GM19468 (cell line): ENCODE data around the gene ARHGAP26.

Experiments used
- ATAC-seq: cut with Tn5 transposase; IDR thresholded peaks from one replicate; pipeline ENCODE4 v1.9.1; 2021; ENCODE audit warnings: mild to moderate bottlenecking, moderate library complexity, moderate number of reproducible peaks; ENCODE audit not compliant: unreplicated experiment; ENCODE audit errors: extremely low read depth

ARHGAP26 gene

GRCh38 chr5:143179126-143179740, 409.1 kb downstream of the ARHGAP26 start:
- ATAC-seq = no peak

DNA sequence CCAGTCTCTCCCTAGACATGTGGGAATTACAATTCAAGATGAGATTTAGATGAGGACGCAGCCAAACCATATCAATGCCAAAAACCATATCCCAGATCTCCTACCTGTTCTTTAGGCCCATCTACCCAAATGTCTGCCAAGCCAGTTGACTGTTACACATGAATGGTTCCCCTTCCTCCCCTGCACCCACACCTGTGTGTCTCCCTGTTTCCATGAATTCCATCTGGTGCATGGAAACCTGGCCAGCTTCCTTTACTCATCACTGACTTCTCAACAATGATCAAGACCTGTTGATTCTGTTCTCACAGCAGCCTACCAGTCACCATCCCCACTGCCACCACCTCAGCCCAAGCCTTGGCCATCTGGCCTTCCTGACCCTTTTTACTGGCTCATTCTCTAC, 410.6 kb downstream of the ARHGAP26 start:
- ATAC-seq = no peak

DNA sequence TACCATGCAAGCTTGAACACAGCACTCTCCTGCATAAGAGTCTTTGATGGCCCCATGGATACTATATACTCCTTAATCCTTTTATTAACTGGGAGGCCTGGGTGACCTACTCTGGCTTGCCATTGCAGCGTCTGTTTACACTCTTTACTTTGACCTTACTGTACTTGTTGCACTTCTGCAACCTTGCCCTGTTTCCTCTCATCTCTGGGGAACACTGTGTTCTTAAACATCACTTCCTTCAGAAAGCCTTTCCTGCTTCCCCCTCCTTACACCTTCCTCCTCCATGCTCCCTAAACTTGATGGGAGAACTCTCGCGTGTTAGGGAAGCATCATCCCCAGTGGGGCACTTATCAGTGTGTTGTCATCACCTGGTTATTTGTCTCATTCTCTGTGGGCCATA, 411.0 kb downstream of the ARHGAP26 start:
- ATAC-seq = no peak

DNA sequence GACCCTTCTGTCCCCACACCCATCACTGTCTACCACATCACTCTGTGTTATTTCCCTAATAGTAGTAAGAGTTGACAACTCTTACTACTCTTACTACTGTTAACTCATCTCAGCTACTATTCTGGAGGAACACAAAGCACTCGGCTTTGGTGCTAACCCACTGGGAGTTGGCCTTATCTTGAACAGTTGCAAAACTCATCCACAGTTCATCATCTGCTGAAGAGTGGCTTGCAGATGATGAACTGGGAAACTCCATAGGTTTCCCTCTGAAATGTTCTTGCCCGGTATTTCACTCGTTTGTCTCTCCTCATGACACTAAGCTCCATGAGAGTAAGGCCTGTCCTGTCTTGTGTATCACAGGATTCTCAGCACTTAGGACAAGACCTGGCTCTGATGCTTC, 411.9 kb downstream of the ARHGAP26 start:
- ATAC-seq = no peak

- ATAC-seq = peak; percentile 47
Measured at GRCh38 chr5:143182901-143183820, 413.0 kb downstream of the ARHGAP26 start.

DNA sequence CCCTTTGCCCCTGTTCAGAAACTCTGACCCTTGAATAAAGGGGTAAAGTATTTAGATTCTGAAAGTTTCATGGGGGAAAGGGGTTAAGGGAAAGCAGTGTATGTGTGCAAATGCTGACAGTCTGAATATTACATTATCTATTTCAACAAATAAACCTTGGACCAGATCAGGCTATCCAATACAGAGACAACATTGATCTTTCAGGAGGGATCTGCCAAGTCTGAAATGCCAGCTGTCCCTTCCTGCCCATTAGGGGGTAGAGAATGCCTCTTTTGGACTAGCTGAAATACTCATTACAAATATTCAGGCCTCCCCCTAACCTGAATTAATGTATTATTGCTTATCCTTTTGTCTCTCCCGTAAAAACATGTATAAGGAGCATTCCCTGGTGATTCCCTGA, 413.8 kb downstream of the ARHGAP26 start:
- no peak for ATAC-seq

DNA sequence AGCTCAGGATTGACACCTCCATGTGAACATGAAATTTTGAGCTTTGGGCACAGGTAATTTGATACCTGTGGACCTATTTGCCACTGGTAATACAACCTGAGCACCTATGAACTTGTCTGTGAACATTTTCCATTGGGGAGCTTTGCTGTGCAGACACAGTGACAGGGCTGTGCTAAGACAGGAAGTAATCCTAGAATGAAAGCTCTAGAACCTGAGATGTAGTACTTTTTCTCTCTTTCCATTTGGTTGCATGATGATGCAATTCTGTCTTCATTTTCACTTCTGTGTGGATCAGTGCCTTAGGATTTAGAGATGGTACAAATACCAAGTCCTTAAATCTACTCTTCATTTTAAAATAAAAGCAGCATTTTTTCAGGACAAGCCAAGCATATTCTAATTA, 416.4 kb downstream of the ARHGAP26 start:
- peak; percentile 21 for ATAC-seq

- ATAC-seq = no peak
Measured at GRCh38 chr5:143187495-143187894, 417.3 kb downstream of the ARHGAP26 start.

DNA sequence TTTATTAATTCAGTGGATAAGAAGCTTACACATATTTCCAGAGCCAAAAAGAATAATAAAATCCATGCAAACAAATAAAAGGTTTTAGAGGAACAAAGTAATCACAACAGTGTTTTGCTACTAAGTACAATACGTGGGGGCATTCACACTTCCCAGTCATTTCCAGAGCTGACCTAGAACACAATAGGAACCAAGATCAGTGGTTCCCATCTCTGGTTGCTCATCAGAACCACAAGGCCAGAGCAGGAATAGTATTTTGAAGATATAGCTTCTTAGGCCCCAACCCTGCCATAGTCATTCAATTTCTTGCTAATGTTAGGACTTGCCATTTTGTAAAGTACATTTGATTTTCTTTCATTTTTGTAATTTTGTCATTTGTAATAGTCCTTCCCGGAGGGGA, 417.9 kb downstream of the ARHGAP26 start:
- ATAC-seq = no peak

GRCh38 chr5:143188692-143189091, 418.5 kb downstream of the ARHGAP26 start:
- no peak for ATAC-seq

- ATAC-seq = no peak
Measured at GRCh38 chr5:143190260-143190810, 420.2 kb downstream of the ARHGAP26 start.

GRCh38 chr5:143191720-143192119, 421.5 kb downstream of the ARHGAP26 start:
- no peak for ATAC-seq

GRCh38 chr5:143192191-143192900, 422.2 kb downstream of the ARHGAP26 start:
- no peak for ATAC-seq

GRCh38 chr5:143194206-143194605, 424.0 kb downstream of the ARHGAP26 start:
- no peak for ATAC-seq

- ATAC-seq = no peak
Measured at GRCh38 chr5:143194713-143195112, 424.5 kb downstream of the ARHGAP26 start.

- no peak for ATAC-seq
Measured at GRCh38 chr5:143195491-143195890, 425.3 kb downstream of the ARHGAP26 start.

DNA sequence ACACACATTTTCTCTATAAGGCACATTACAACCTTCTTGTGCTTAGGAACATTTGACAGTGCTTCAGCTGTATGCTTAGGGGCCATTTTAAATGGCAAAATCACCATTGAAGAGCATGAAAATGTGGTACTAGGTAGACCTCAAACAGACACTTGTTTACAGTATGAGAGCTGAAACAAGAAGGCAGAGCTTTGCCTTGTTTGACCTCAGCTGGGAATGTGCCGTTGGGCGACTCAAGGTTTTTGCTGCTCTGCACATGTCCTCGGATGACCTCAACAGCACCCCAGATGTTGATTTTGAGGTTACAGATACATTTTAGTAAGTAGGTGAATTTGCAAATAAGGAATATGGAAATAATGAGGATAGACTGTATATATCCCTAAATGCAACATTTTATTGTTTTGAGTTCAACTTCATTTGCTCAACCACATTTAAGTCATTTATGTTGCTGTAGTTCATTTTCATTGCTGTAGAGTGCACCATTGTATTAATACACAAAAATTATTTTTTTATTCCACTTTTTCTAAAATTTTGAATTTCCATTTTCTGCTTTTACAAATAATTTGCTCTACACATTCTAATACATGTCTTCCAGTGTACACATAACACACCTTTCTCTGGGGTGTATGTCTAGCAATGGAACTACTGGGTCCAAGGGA, 426.6 kb downstream of the ARHGAP26 start:
- ATAC-seq = no peak

DNA sequence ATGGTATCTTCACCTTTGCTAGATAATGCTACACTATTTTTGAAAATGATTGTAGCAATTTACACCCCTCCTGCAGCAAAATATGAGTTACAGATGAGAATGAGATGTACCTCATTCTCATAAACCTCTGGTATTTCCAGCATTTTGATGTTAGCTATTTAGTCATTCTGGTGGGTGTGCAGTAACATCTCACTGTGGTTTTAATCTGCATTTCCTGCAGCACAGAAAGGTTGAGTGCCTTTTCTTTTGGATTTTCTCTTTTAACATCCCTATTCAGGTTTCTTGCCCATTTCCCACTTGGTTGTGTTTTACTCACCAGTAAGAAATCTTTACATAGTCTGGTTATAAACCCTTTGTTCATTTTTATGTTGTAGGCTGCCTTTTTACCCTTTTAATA, 427.1 kb downstream of the ARHGAP26 start:
- no peak for ATAC-seq

DNA sequence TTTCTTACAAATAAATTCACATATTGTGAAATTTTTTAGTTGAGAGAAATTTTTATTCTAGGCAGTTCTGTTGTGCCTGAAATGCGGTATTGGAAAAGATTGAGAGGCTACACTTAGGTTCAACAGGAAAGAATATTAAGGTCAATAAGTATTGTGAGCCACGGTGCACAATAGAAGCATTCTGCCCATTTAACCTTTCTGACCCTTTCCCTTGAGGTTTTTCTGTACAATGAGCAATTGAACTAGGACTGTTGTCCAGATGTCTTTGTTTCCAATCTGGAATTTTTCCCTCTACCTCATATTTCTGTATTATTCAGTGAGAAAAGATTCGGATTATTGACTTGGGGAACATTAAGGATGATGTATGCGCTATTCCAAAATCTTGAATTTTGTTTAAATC, 428.2 kb downstream of the ARHGAP26 start:
- no peak for ATAC-seq

DNA sequence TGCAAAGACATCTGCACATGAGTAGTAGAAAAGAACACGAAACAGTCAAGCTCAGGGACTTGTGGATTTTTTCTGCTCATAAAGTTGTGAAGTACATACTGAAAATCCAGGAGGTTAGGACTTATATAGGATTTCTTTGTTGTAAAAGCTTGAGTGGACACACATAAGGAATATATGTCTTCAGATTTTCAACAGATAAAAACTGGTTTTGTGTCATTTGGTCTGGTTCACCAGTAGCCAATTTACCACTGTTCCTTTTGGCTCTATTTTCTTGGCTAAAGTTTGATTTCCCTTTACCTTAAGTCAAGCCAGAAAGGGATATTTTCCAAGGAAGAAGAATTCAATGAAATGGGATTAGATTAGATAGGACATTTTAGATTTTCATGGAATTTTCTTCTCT, 429.0 kb downstream of the ARHGAP26 start:
- ATAC-seq = no peak
